Measurements from ENCODE around the gene LYRM9. TPM values are rescaled to one million over a fixed set of nuclear protein-coding genes. Genes with fewer than 3 reads are reported as not detected.

Gene LYRM9
- total and polyA plus RNA-seq, 4 donors, result 7.0 to 15.3 (median 8.8) TPM

- peaks cover 0 to 24% (median 2%) of the 10 kb centered on the region in 3 donors for H3K27me3 ChIP-seq (ENCODE audit: control insufficient read depth in 3 of 3, insufficient read depth in 3 of 3, low read length in 2 of 3)
- H3K36me3 ChIP-seq (ENCODE audit: control insufficient read depth in 4 of 4, insufficient read depth in 4 of 4, low read length in 4 of 4), result no peaks in the 10 kb centered on the region
- peaks cover 0 to 5% (median 3%) of the 10 kb centered on the region in 5 donors for H3K4me1 ChIP-seq (ENCODE audit: control insufficient read depth in 5 of 5, insufficient read depth in 5 of 5, low read length in 5 of 5)
- ATAC-seq (ENCODE audit: insufficient read depth, low FRiP score) (no peak), DNase-seq (no peak)
- no peak overlapping the region for H3K9ac ChIP-seq (ENCODE audit: insufficient read depth in 1 of 2, low read length in 2 of 2)
- no peaks in the 10 kb centered on the region for H3K9me3 ChIP-seq (ENCODE audit: control insufficient read depth in 4 of 4, insufficient read depth in 3 of 4, low read length in 3 of 4)
- H3K4me3 ChIP-seq, result no peak overlapping the region
- TF ChIP-seq, protein P1, sequence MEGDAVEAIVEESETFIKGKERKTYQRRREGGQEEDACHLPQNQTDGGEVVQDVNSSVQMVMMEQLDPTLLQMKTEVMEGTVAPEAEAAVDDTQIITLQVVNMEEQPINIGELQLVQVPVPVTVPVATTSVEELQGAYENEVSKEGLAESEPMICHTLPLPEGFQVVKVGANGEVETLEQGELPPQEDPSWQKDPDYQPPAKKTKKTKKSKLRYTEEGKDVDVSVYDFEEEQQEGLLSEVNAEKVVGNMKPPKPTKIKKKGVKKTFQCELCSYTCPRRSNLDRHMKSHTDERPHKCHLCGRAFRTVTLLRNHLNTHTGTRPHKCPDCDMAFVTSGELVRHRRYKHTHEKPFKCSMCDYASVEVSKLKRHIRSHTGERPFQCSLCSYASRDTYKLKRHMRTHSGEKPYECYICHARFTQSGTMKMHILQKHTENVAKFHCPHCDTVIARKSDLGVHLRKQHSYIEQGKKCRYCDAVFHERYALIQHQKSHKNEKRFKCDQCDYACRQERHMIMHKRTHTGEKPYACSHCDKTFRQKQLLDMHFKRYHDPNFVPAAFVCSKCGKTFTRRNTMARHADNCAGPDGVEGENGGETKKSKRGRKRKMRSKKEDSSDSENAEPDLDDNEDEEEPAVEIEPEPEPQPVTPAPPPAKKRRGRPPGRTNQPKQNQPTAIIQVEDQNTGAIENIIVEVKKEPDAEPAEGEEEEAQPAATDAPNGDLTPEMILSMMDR (IDR thresholded peaks at IDR 0.05; ENCODE audit: control extremely low read depth, extremely low read depth), result no peak
- WGBS, 2 donors, result 79 to 91% methylated on average over 1 of the region's 1 CpG
- H3K27ac ChIP-seq (ENCODE audit: low read depth in 1 of 2, low read length in 1 of 2), result no peak overlapping the region
Measured at GRCh38 chr17:27895940-27896535, 2.9 kb upstream of the LYRM9 start.

DNA sequence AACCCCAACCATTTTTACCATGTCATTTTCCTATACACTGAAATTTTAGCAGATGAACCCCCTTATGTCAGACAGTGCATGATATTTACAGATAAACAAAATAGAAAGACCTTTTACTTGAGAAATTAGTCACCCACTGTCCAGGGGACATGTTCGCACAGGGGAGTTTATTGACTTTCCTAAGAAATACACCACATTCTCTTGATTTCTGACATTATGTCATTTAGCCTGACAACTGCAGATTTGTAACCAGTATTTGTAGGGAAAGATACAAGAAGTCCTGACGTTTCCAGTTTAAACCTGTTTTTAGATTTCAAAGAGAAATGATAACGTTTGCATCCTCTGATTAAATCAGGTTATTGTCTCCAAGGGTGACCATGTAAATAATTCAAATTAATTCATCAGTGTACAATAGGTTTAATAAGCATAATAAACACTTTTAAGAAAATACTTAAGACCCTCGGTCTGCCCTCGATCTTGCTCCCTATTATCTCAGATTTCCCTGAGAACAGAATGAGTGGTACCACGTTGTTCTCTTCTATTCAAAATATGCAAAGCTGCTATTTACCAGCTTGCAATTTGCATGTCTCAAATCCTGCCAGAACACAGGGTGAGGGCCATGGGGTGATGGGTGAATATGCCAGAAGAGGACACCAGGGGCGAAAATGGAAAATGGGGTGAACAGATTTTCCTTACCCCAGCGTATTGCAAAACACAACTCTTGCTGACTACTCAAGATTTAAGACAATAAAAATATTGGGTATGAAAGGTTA lies 2.1 kb upstream of the LYRM9 start:
- H3K9me3 ChIP-seq (ENCODE audit: control insufficient read depth in 4 of 4, insufficient read depth in 3 of 4, low read length in 3 of 4), result no peaks in the 10 kb centered on the region
- H3K36me3 ChIP-seq (ENCODE audit: control insufficient read depth in 4 of 4, insufficient read depth in 4 of 4, low read length in 4 of 4), result no peaks in the 10 kb centered on the region
- TF ChIP-seq, protein P1 (IDR thresholded peaks at IDR 0.05; ENCODE audit: control extremely low read depth, extremely low read depth), result no peak
- H3K27me3 ChIP-seq (ENCODE audit: control insufficient read depth in 3 of 3, insufficient read depth in 3 of 3, low read length in 2 of 3), result peaks cover 0 to 24% (median 2%) of the 10 kb centered on the region in 3 donors
- 54 to 58% methylated on average over 8 of the region's 8 CpGs for WGBS, 2 donors
- DNase-seq (no peak), ATAC-seq (ENCODE audit: insufficient read depth, low FRiP score) (no peak)
- H3K4me3 ChIP-seq, result no peak overlapping the region
- peaks cover 0 to 5% (median 3%) of the 10 kb centered on the region in 5 donors for H3K4me1 ChIP-seq (ENCODE audit: control insufficient read depth in 5 of 5, insufficient read depth in 5 of 5, low read length in 5 of 5)
- H3K9ac ChIP-seq (ENCODE audit: insufficient read depth in 1 of 2, low read length in 2 of 2), result no peak overlapping the region
- no peak overlapping the region for H3K27ac ChIP-seq (ENCODE audit: low read depth in 1 of 2, low read length in 1 of 2)

GRCh38 chr17:27893841-27894503 lies 807 bp upstream of the LYRM9 start:
- H3K27ac ChIP-seq (ENCODE audit: low read depth in 1 of 2, low read length in 1 of 2), result no peak overlapping the region
- no peak for ATAC-seq (ENCODE audit: insufficient read depth, low FRiP score)
- no peaks in the 10 kb centered on the region for H3K36me3 ChIP-seq (ENCODE audit: control insufficient read depth in 4 of 4, insufficient read depth in 4 of 4, low read length in 4 of 4)
- no peak overlapping the region for H3K9ac ChIP-seq (ENCODE audit: insufficient read depth in 1 of 2, low read length in 2 of 2)
- no peak for DNase-seq
- WGBS, 2 donors, result 9 to 18% methylated on average over 7 of the region's 7 CpGs
- no peaks in the 10 kb centered on the region for H3K9me3 ChIP-seq (ENCODE audit: control insufficient read depth in 4 of 4, insufficient read depth in 3 of 4, low read length in 3 of 4)
- peaks cover 0 to 24% (median 2%) of the 10 kb centered on the region in 3 donors for H3K27me3 ChIP-seq (ENCODE audit: control insufficient read depth in 3 of 3, insufficient read depth in 3 of 3, low read length in 2 of 3)
- TF ChIP-seq, protein P1 (IDR thresholded peaks at IDR 0.05; ENCODE audit: control extremely low read depth, extremely low read depth), result no peak
- no peak overlapping the region for H3K4me3 ChIP-seq
- peaks cover 2 to 7% (median 3%) of the 10 kb centered on the region in 5 donors for H3K4me1 ChIP-seq (ENCODE audit: control insufficient read depth in 5 of 5, insufficient read depth in 5 of 5, low read length in 5 of 5)
